ENCODE data around the gene ADAM10. TPM values are rescaled to one million over a fixed set of nuclear protein-coding genes. Genes with fewer than 3 reads are reported as not detected.

The ADAM10 gene
- total RNA-seq, 1 experiment from 2014 or later: 159 TPM

GRCh38 chr15:58574631-58575030, 174.9 kb downstream of the ADAM10 start:
- H3K9me3 ChIP-seq (ENCODE audit: control insufficient read depth, low read depth, low read length): no peaks in the 10 kb centered on the region
- H3K79me2 ChIP-seq (ENCODE audit: insufficient read depth, low read length): no peaks in the 10 kb centered on the region
- no peak overlapping the region for H3T11ph ChIP-seq (ENCODE audit: low read length)
- H3K4ac ChIP-seq (ENCODE audit: low read depth, low read length): no peak overlapping the region
- Mint-ChIP-seq H3K27me3 (ENCODE audit: low read depth) (no peaks in the 10 kb centered on the region), H3K4me1 (no peaks in the 10 kb centered on the region; a peak in 1 of 4 replicates), H3K27ac (no peak overlapping the region; a peak in 1 of 7 replicates), H3K4me3 (no peak overlapping the region), H3K36me3 (ENCODE audit: insufficient read depth in 1 of 3, low read depth in 3 of 3) (no peaks in the 10 kb centered on the region; a peak in 1 of 7 replicates), H3K9me3 (no peaks in the 10 kb centered on the region; a peak in 1 of 5 replicates)
- no peak overlapping the region for H4K5ac ChIP-seq (ENCODE audit: insufficient read length, low read depth, low read length)
- H3K23me2 ChIP-seq (ENCODE audit: insufficient read length, low read depth, low read length, poor library complexity, severe bottlenecking): no peaks in the 10 kb centered on the region
- no peak overlapping the region for H4K91ac ChIP-seq (ENCODE audit: insufficient read length, low read depth, low read length)
- H2AK5ac ChIP-seq (ENCODE audit: insufficient read length, low read length): no peak overlapping the region
- no peak overlapping the region for H2AFZ ChIP-seq (ENCODE audit: low read length)
- no peak for DNase-seq
- H3K4me2 ChIP-seq (ENCODE audit: insufficient read depth, insufficient read length, low read length): no peak overlapping the region
- H3K4me1 ChIP-seq (ENCODE audit: insufficient read depth, low read length): no peaks in the 10 kb centered on the region
- WGBS (ENCODE audit: extremely low coverage, insufficient read length, low lambda C conversion rate): no CpG with 5 or more reads among the region's 4 CpGs
- H3K27me3 ChIP-seq (ENCODE audit: insufficient read depth, low read length): no peaks in the 10 kb centered on the region
- no peaks in the 10 kb centered on the region for H3K79me1 ChIP-seq (ENCODE audit: insufficient read depth, low read depth, low read length, poor library complexity, severe bottlenecking)
- no peak overlapping the region for H3K14ac ChIP-seq (ENCODE audit: insufficient read depth, low read length)
- no peak overlapping the region for H2BK5ac ChIP-seq (ENCODE audit: insufficient read length, low read length)
- no peak overlapping the region for H4K8ac ChIP-seq (replicated peaks; ENCODE audit: insufficient read length, low read depth, low read length)
- H2BK15ac ChIP-seq (ENCODE audit: low read depth, low read length): no peak overlapping the region
- H2BK12ac ChIP-seq (ENCODE audit: insufficient read length, low read depth, low read length): no peak overlapping the region
- no peak overlapping the region for H3K18ac ChIP-seq (ENCODE audit: insufficient read length, low read depth, low read length)
- TF ChIP-seq CTCF (conservative IDR thresholded peaks at IDR 0.05): no peak
- no peaks in the 10 kb centered on the region for H4K20me1 ChIP-seq (ENCODE audit: control insufficient read depth, insufficient read depth, insufficient read length)
- H3K9ac ChIP-seq (ENCODE audit: extremely low read depth, insufficient read length, low read length): no peak overlapping the region
- no peak overlapping the region for H3K23ac ChIP-seq (ENCODE audit: insufficient read length, low read depth, low read length)
- no peak overlapping the region for H2BK120ac ChIP-seq (ENCODE audit: low read depth, low read length, poor library complexity, severe bottlenecking)
- no peak overlapping the region for H2BK20ac ChIP-seq (ENCODE audit: low read depth, low read length, poor library complexity, severe bottlenecking)
- no peak overlapping the region for H3K27ac ChIP-seq (ENCODE audit: insufficient read length, low read depth, low read length)
- no peak overlapping the region for H3K56ac ChIP-seq (ENCODE audit: insufficient read length, low read depth, low read length)

Data from H9 (cell line).